ENCODE data around the gene DISC1.

GRCh38 chr1:231678011-231678432, 51.4 kb downstream of the DISC1 start:
- TF ChIP-seq CTCF (IDR thresholded peaks at IDR 0.05) (no peak), POLR2AphosphoS5 (IDR thresholded peaks at IDR 0.05; ENCODE audit: low read depth, low read length) (no peak)
